GM10266 (cell line): ENCODE results near the gene CCDC88C.

Experiments
- DNase-seq: peaks from one replicate; pipeline ENCODE4 v3.0.0; 2012; ENCODE audit errors: extremely low spot score
- CTCF ChIP-seq: IDR thresholded peaks from 2 replicates; pipeline ENCODE4 v1.5.1; 2012; ENCODE audit warnings: mild to moderate bottlenecking, low read depth; ENCODE audit not compliant: control insufficient read depth, insufficient read depth; ENCODE audit errors: missing control alignments

CCDC88C gene

GRCh38 chr14:91356181-91356763 is 61.3 kb downstream of the CCDC88C start:
- no peak for TF ChIP-seq CTCF
- DNase-seq, result no peak

- TF ChIP-seq CTCF, result peak; percentile 53
- DNase-seq, result no peak
Measured at GRCh38 chr14:91354979-91355685, 62.5 kb downstream of the CCDC88C start.

- no peak for TF ChIP-seq CTCF
- DNase-seq, result no peak
Measured at GRCh38 chr14:91354221-91354916, 63.3 kb downstream of the CCDC88C start.

- no peak for TF ChIP-seq CTCF
Measured at GRCh38 chr14:91352728-91353692, 64.6 kb downstream of the CCDC88C start.

GRCh38 chr14:91352053-91352452 is 65.6 kb downstream of the CCDC88C start:
- TF ChIP-seq CTCF, result no peak
- no peak for DNase-seq

More at GRCh38 chr14:91352728-91353692, 64.6 kb downstream of the CCDC88C start:
- DNase-seq, result no peak

GRCh38 chr14:91351512-91351862 is 66.1 kb downstream of the CCDC88C start:
- DNase-seq, result no peak
- TF ChIP-seq CTCF, result no peak
